ENCODE data around the gene KLHL6.

KLHL6 gene

GRCh38 chr3:183542355-183542754 is 13.2 kb downstream of the KLHL6 start:
- TF ChIP-seq POLR2AphosphoS5 (IDR thresholded peaks at IDR 0.05; ENCODE audit: low read depth) (no peak), REST (IDR thresholded peaks at IDR 0.05; ENCODE audit: insufficient replicate concordance, low read depth) (no peak), SPI1 (IDR thresholded peaks at IDR 0.05; ENCODE audit: borderline replicate concordance, low read depth) (no peak), CTCF (IDR thresholded peaks at IDR 0.05; ENCODE audit: insufficient read depth, low read length) (no peak), GABPA (IDR thresholded peaks at IDR 0.05; ENCODE audit: low read depth) (no peak)
- Histone ChIP-seq H3K27ac (replicated peaks) (no peak overlapping the region), H3K4me3 (replicated peaks; ENCODE audit: insufficient read depth, low read length) (no peak overlapping the region), H3K27me3 (ENCODE audit: insufficient read depth, poor library complexity, severe bottlenecking) (no peaks in the 10 kb centered on the region)
- DNase-seq (ENCODE audit: low read depth in 1 of 2, low spot score in 1 of 2): no peak

GRCh38 chr3:183541738-183542137 is 13.8 kb downstream of the KLHL6 start:
- Histone ChIP-seq H3K27ac (replicated peaks) (no peak overlapping the region), H3K4me3 (replicated peaks; ENCODE audit: insufficient read depth, low read length) (no peak overlapping the region), H3K27me3 (ENCODE audit: insufficient read depth, poor library complexity, severe bottlenecking) (no peaks in the 10 kb centered on the region)
- no peak for DNase-seq (ENCODE audit: low read depth in 1 of 2, low spot score in 1 of 2)
- TF ChIP-seq GABPA (IDR thresholded peaks at IDR 0.05; ENCODE audit: low read depth) (no peak), CTCF (IDR thresholded peaks at IDR 0.05; ENCODE audit: insufficient read depth, low read length) (no peak), REST (IDR thresholded peaks at IDR 0.05; ENCODE audit: insufficient replicate concordance, low read depth) (no peak), POLR2AphosphoS5 (IDR thresholded peaks at IDR 0.05; ENCODE audit: low read depth) (no peak), SPI1 (IDR thresholded peaks at IDR 0.05; ENCODE audit: borderline replicate concordance, low read depth) (no peak)

- H3K27me3 ChIP-seq (ENCODE audit: insufficient read depth, poor library complexity, severe bottlenecking): no peaks in the 10 kb centered on the region
- H3K27ac ChIP-seq (replicated peaks): no peak overlapping the region
- no peak for DNase-seq (ENCODE audit: low read depth in 1 of 2, low spot score in 1 of 2)
- H3K4me3 ChIP-seq (replicated peaks; ENCODE audit: insufficient read depth, low read length): no peak overlapping the region
- TF ChIP-seq REST (IDR thresholded peaks at IDR 0.05; ENCODE audit: insufficient replicate concordance, low read depth): no peak
- TF ChIP-seq POLR2AphosphoS5 (IDR thresholded peaks at IDR 0.05; ENCODE audit: low read depth): no peak
- TF ChIP-seq CTCF (IDR thresholded peaks at IDR 0.05; ENCODE audit: insufficient read depth, low read length): no peak
- no peak for TF ChIP-seq SPI1 (IDR thresholded peaks at IDR 0.05; ENCODE audit: borderline replicate concordance, low read depth)
- no peak for TF ChIP-seq GABPA (IDR thresholded peaks at IDR 0.05; ENCODE audit: low read depth)
Observed at GRCh38 chr3:183541235-183541655, 14.3 kb downstream of the KLHL6 start.
